Testis (tissue), 2 donors: ENCODE measurements around the gene TMEM8B.

Experiments used
- POLR2A ChIP-seq: fragments of 450-650 bp; IDR thresholded peaks from one replicate; pipeline ENCODE4 v1.6.1; 2017; ENCODE audit warnings: antibody characterized with exemption, mild to moderate bottlenecking, moderate library complexity
- TF ChIP-seq, protein P1 (sequence below), 3 experiments: fragments of 450-650 bp in 2 of 3; fragments of 200-600 bp in 1 of 3; sonication (generic) in 1 of 3; IDR thresholded peaks; one replicate each; pipeline ENCODE4 v1.5.1; 2016 to 2019; ENCODE audit warnings: antibody characterized with exemption in 3 of 3, mild to moderate bottlenecking in 2 of 3, moderate library complexity in 1 of 3

DNA sequence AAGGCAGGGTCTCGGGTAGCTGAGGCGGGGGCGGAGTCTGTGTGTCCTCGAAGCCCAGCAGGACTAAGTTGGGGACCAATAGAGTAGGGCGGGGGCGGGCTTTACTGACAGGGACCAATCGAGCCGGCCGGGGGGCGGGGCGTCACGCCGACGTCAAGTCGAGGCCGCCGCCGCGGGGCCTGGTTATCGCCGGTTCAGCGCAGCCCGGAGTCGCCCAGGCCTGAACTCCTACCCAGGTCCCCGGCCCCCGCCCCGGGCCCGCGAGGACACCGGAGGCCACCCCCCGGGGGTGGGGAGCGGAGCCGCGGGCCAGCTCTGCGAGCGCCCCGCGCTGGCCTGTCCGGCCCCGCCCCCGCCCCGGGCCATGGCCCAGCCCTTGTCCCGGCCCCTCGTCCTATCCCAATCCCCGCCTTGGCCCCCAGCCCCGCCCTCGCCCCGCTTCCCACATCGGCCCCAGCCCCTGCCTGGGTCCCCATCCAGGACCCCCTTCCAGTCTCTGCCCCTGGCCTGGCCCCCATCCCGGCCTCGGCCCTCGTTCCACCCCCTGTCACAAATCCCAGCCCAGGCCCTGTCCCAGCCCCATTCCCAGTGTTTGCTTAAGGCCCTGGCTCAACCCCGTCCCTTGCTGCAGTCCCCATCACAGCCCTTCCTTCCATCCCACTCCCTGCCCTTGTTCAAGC lies at the start of gene TMEM8B:
- TF ChIP-seq, protein P1, sequence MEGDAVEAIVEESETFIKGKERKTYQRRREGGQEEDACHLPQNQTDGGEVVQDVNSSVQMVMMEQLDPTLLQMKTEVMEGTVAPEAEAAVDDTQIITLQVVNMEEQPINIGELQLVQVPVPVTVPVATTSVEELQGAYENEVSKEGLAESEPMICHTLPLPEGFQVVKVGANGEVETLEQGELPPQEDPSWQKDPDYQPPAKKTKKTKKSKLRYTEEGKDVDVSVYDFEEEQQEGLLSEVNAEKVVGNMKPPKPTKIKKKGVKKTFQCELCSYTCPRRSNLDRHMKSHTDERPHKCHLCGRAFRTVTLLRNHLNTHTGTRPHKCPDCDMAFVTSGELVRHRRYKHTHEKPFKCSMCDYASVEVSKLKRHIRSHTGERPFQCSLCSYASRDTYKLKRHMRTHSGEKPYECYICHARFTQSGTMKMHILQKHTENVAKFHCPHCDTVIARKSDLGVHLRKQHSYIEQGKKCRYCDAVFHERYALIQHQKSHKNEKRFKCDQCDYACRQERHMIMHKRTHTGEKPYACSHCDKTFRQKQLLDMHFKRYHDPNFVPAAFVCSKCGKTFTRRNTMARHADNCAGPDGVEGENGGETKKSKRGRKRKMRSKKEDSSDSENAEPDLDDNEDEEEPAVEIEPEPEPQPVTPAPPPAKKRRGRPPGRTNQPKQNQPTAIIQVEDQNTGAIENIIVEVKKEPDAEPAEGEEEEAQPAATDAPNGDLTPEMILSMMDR (IDR thresholded peaks at IDR 0.05), result no peak
- peak; percentile 12 for TF ChIP-seq POLR2A
